Stimulated activated CD8-positive, alpha-beta memory T cell treated with anti-CD3 and anti-CD28 coated beads, Interleukin-4, amount 100 ng/mL, for 1 hour (primary cell): ENCODE results near the gene VCX3A.
"Not testable (repeated sequence)": the region's sequence is repeated elsewhere in the genome, so short reads cannot be mapped to it uniquely, and the experiment has no call there.

Experiments used
- DNase-seq, 2 donors: peaks; one replicate each; pipeline ENCODE4 v3.0.0-alpha.2; 2020; ENCODE audit warnings: low read depth in 2 of 2, low spot score in 1 of 2

VCX3A gene

DNA sequence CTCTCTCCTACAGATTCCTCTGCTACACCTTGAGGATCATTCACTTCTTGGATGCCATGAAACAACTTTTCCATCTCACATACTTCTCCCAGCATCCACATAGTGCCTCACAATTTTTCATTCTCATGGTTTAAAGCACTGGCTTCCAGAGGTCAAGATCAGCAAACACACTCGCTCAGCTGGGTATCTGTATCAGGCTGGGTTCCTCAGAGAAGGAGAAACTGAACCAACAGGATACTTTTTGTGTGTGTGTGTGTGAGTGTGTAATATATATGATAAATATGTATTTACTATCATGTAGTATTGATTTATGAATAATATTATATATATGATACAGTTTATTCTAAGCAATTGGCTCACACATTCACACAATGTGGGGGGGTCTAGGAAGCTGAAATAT lies at the start of gene VCX3A:
Gene VCX3A, minus strand, starts transcription at position 101 of the 400 bp plus-strand sequence. CDS start 621 bp downstream, outside the sequence.
- not testable (repeated sequence) for DNase-seq

DNA sequence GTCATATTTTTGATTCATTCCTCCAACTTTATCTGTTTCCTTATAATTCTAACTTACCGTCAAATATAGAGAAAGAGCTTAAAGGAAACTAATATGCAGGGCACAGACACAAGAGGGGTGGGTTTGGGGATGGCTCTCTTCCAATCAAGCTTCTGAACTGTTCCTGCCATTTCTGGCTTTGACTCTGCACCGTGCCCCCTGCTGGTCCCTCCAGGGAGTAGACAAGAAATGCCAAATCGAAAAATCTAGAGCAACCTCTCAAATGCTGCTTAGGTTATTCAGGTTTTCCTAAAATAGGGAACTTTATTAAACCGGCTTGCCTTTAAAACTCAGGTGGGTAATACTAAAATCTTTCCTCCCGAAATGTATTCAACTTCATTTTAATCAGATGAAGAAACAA lies 39.8 kb upstream of the VCX3A start:
- DNase-seq: no peak

DNA sequence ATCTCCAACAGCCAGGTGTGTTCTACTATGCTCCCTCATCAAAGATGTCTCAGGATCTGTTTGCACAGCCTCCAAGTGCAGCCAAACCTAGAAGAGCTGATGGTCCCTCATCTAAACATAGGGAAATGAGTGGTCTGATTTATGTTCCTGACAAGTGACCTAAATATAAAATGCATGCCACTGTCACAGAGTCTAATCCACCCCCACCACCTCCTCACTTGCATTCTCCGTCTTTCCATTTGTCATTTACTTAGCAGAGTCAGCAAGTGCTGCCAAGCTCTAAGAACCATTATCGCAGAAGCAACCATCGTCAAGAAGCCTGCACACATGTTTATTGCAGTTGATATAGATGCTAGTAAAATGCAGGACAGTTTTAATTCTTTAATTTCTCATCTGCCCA lies 33.1 kb upstream of the VCX3A start:
- no peak for DNase-seq

DNA sequence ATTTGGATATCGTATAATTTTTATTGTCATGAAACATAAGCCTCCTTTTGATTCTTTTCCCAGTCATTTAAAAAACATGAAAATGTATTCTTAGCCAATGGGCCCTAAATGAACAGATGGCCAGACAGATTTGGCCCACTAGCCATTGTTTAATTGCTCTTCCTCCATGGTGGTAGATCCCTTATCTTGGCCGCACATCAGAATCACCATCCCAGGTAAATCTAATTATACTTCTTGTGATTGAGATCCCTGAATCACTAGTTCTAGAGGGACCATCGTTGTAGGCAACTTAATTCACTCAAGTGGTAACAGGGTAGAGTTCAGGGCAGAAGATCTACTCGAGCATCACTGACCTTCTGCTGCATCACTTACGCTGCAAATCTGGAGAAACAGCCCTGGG lies 24.1 kb upstream of the VCX3A start:
- no peak for DNase-seq

DNA sequence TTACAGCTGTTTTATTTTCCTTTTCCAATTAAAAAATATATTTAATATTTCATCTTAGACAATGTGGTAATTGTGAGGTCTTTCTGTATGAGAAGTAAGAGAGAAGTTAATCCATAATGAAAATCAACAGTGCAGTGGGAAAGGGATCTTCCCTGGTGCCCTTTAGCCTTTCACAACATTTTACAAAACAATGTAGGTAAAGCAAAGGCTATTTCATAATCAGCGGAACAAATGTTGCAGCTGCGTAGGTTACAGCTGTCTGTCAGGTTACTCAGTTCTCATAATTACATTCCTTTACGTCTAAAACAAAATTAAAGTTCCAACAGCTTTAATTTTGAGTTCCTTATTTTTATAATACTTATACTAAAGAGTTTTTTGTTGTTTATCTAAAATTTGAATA lies 22.8 kb upstream of the VCX3A start:
- no peak for DNase-seq

DNA sequence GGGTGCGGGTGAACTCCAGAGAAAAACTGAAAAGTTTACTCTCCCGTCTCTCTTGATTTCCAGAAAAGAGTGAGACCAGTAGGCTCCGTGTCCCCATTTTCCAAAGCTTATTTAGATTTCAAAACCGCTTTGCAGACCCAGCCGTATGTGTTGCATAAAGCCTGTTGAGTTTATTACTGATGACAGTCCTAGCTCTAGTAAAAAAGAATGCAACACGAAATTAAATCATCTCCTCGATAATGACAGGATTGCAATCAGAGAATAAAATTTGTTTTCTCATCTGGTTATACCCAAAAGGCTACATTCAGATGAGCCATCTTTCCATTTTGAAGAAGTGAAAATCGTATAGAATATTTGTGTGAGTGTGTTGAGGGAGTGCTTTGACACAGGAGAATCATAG lies 16.1 kb upstream of the VCX3A start:
- no peak for DNase-seq

DNA sequence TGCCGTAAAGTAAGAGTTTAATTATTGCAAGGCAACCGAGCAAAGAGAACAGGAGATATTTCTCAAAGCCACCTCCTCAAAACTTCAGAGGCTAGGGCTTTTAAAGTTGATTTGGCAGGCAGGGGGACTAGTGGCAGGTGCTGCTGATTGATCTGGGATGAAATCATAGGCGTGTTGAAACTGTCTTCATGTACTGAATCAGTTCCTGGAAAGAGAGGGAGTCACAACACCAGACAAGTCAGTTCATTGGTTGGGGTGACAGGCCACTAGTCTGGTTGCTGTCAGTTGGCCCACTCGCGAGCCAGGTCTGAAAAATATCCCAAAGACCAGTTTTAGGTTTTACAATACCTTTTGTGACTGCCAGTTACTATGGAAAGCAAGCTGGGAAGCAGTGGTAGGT lies 10.8 kb upstream of the VCX3A start:
- no peak for DNase-seq

DNA sequence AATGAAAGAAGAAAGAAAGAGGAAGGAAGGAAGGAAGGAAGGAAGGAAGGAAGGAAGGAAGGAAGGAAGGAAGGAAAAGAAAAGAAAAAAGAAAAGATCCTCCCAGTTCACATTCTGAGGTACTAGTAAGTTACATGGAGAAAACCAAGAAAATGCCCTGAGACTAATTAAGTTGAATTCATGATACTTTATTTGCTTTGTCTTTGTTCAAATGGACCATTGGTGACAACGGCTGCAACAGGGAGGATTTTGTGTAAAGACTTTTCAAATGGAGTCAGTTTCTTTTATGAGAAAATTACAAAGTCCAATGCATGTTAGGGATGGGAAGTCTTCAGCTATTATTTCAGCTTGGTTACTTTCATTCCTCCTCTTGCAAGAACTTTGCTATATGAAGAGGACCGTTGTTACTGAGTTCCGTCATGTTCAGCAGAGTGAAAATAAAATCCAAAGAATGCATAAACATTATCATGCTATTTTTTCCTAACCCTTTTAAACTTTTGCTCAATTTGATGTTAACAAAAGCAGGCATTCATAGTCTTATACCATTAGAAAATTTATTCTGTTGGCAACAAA lies 8.3 kb downstream of the VCX3A start:
- no peak for DNase-seq

DNA sequence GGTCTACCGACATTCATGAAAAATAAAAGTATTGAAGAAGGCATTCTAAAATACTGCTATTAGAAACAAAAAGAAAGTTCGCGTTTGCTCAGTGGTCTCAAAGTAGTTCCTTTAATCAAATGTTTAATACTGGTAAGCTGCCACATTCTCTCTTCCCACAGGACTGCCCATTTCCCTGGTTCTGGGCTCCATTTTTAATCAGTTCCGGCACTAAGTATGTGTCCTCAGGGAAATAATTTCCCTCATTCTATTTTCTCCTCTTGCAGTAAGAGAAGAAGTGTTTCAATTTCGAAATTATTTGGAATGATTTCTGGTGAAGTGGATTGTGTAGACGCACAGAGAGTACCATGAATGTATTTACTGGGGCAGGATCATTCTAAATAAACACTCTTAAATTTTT lies 17.5 kb downstream of the VCX3A start:
- no peak for DNase-seq

DNA sequence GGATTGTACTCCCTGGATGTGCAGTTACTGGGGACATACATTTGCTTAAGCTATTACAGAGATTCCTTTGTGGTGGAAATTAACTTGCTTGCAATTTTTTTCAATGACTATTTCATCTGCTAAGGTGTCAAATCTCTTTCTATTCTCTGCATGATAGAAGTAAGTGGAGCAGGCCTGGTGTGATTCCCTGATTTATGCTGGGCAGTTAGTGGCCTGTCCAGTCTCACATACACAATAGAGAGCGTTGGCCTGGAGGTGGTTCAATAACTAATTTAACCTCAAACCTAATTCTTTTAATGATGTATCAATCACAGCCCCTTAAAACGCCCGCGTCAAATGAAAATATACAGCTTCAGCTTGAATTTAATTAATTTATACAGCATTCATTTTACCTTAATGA lies 28.5 kb downstream of the VCX3A start:
- DNase-seq: no peak

DNA sequence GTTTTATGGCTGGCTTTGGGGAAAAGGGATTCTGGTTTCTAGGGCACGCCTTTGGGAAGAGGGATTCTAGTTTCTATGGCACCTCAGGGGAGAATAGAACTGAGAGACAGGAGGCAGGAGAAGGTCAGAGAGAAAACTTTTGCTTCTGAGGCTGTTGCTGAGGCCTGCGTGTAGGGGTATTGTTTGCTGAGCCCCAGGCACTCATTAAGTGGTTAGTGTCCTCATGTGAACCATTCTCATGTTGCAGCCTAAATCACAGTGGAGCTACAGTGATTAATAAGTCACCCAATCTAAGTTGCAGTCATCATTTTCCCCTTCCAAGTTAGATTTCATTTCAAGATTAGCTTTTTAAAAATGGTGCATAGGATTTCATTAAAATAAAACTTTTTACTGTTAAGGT lies 29.0 kb downstream of the VCX3A start:
- DNase-seq: no peak

DNA sequence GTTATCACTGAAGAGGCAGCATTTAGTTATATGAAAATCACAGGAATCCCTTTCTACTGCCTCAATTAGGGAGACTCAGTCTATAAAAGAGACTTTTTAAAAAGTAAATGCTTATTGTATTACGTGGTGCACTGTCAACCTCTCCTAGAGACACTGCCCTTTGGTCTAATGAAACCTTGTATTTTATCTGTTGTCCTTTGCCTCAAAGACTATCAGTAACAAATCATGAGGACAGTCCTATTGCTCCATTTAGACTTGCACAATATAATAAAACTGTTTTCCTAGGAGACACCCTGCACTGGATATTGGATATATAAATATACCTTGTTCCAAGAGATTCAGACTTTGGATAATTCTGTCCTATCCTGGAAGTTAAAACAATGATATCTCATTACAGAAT lies 34.2 kb downstream of the VCX3A start:
- DNase-seq: no peak

DNA sequence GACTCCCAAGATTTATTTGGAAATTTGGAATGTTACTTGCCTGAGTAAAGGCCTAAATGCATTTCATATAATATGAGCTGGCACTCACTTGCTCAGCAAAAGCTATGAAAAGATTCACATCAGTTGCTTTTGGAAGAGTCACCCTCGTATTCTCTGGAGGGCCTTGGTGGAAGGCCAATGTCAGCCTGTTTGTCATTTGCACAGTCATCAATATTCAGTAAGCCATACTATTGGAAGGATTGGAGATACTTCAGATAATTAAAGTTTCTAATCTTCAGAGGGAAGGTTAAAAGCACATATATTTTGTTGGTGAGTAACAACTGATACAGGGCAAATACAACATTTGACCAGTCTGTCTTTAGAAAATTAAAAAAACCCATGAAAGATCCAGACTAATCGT lies 36.6 kb downstream of the VCX3A start:
- DNase-seq: no peak
